IMR-90 (cell line): ENCODE results near the gene TBXT. TPM values are rescaled to one million over a fixed set of nuclear protein-coding genes. Genes with fewer than 3 reads are reported as not detected.

ENCODE experiments used
- ATAC-seq: fragments of 200-7000 bp; cut with Tn5 transposase; 2 replicates; pipeline ENCODE4 v1.9.1; 2020; ENCODE audit warnings: low read depth, mild to moderate bottlenecking, moderate library complexity
- BruUV-seq: library from RNA; stranded (reverse); fragments of 400-500 nt; replicated peaks from 2 replicates; lab custom pipeline; 2021; lab: Mats Ljungman, UMichigan
- CTCF ChIA-PET: fragments of 300-600 bp; formaldehyde crosslinking; extraction: SDS; loops from one replicate; lab custom pipeline; 2021; ENCODE audit warnings: antibody characterized with exemption; lab: Yijun Ruan, JAX
- POLR2A ChIA-PET: fragments of 300-600 bp; sonication (Branson Sonifier 250); formaldehyde crosslinking; loops from one replicate; lab custom pipeline; 2022; ENCODE audit warnings: antibody characterized with exemption; ENCODE audit not compliant: unreplicated experiment; lab: Charles Lee
- DNase-seq: peaks from one replicate; pipeline ENCODE4 v3.0.0; 2013
- H2AFZ ChIP-seq: replicated peaks from 2 replicates; pipeline ENCODE3; 2013; ENCODE audit warnings: low read length, mild to moderate bottlenecking; ENCODE audit not compliant: poor library complexity
- H2AK5ac ChIP-seq: 2 replicates; pipeline ENCODE4 v1.6.1; 2013; ENCODE audit warnings: low read depth, low read length, inconsistent platforms
- H2AK9ac ChIP-seq: replicated peaks from 2 replicates; pipeline ENCODE3; 2013; ENCODE audit warnings: mild to moderate bottlenecking, low read depth, low read length, moderate library complexity; ENCODE audit not compliant: poor library complexity
- H2BK120ac ChIP-seq: 2 replicates; pipeline ENCODE4 v1.6.1; 2013; ENCODE audit warnings: low read depth, low read length, inconsistent platforms
- H2BK15ac ChIP-seq: 3 replicates; pipeline ENCODE4 v1.6.1; 2013; ENCODE audit warnings: low read depth, low read length, inconsistent platforms
- H2BK20ac ChIP-seq: 2 replicates; pipeline ENCODE4 v1.6.1; 2013; ENCODE audit warnings: low read depth, mild to moderate bottlenecking, inconsistent platforms, low read length, moderate library complexity
- H2BK5ac ChIP-seq: 2 replicates; pipeline ENCODE4 v1.6.1; 2013; ENCODE audit warnings: mild to moderate bottlenecking, low read depth, low read length, inconsistent platforms; ENCODE audit not compliant: poor library complexity, severe bottlenecking
- H3K14ac ChIP-seq: replicated peaks from 2 replicates; pipeline ENCODE4 v1.6.1; 2013; ENCODE audit warnings: low read depth, low read length, inconsistent platforms
- H3K18ac ChIP-seq: 2 replicates; pipeline ENCODE4 v1.6.1; 2013; ENCODE audit warnings: low read depth, low read length, control low read depth
- H3K23ac ChIP-seq: 2 replicates; pipeline ENCODE4 v1.6.1; 2013; ENCODE audit warnings: low read depth, low read length, inconsistent platforms
- H3K27ac ChIP-seq: 2 replicates; pipeline ENCODE4 v1.5.1; 2013; ENCODE audit warnings: mild to moderate bottlenecking, control low read depth, low read length; ENCODE audit not compliant: insufficient read depth
- H3K27me3 ChIP-seq: 2 replicates; pipeline ENCODE4 v1.6.1; 2013; ENCODE audit warnings: low read length; ENCODE audit not compliant: control insufficient read depth, insufficient read depth
- H3K36me3 ChIP-seq: 2 replicates; pipeline ENCODE4 v1.6.1; 2013; ENCODE audit warnings: low read length, mixed read lengths; ENCODE audit not compliant: control insufficient read depth, insufficient read depth
- H3K4ac ChIP-seq: 2 replicates; pipeline ENCODE4 v1.6.1; 2013; ENCODE audit warnings: low read depth, low read length, inconsistent platforms
- H3K4me1 ChIP-seq: 2 replicates; pipeline ENCODE4 v1.6.1; 2013; ENCODE audit warnings: low read length, mixed read lengths; ENCODE audit not compliant: control insufficient read depth, insufficient read depth
- H3K4me2 ChIP-seq: 2 replicates; pipeline ENCODE4 v1.6.1; 2013; ENCODE audit warnings: low read depth, mild to moderate bottlenecking, control low read depth, low read length, moderate library complexity
- H3K4me3 ChIP-seq: 2 replicates; pipeline ENCODE4 v1.5.1; 2013; ENCODE audit warnings: low read depth, mild to moderate bottlenecking, control low read depth, low read length, moderate library complexity; ENCODE audit not compliant: insufficient read depth
- H3K56ac ChIP-seq: 2 replicates; pipeline ENCODE4 v1.6.1; 2013; ENCODE audit warnings: low read length, inconsistent platforms; ENCODE audit not compliant: insufficient read depth; ENCODE audit errors: extremely low read depth
- H3K79me1 ChIP-seq, 2 experiments: 2 replicates each; pipeline ENCODE4 v1.6.1; 2013; ENCODE audit warnings: low read length in 2 of 2, inconsistent platforms in 1 of 2, low read depth in 1 of 2
- H3K9ac ChIP-seq: 2 replicates; pipeline ENCODE4 v1.6.1; 2013; ENCODE audit warnings: low read depth, low read length, control low read depth
- H3K9me1 ChIP-seq: 2 replicates; pipeline ENCODE4 v1.6.1; 2013; ENCODE audit warnings: low read length, inconsistent platforms; ENCODE audit not compliant: insufficient read depth
- H3K9me3 ChIP-seq: 2 replicates; pipeline ENCODE4 v1.6.1; 2013; ENCODE audit warnings: low read length; ENCODE audit not compliant: control insufficient read depth, insufficient read depth
- H4K20me1 ChIP-seq: 2 replicates; pipeline ENCODE4 v1.6.1; 2013; ENCODE audit warnings: low read length, inconsistent platforms; ENCODE audit not compliant: insufficient read depth
- H4K5ac ChIP-seq: 2 replicates; pipeline ENCODE4 v1.6.1; 2013; ENCODE audit warnings: mild to moderate bottlenecking, low read depth, low read length, control low read depth
- H4K8ac ChIP-seq, 2 experiments: 2 replicates each; pipeline ENCODE4 v1.6.1; 2013; ENCODE audit warnings: low read depth in 2 of 2, low read length in 2 of 2, control low read depth in 1 of 2, inconsistent platforms in 1 of 2
- H4K91ac ChIP-seq: 2 replicates; pipeline ENCODE4 v1.6.1; 2013; ENCODE audit warnings: low read depth, low read length, inconsistent platforms; ENCODE audit not compliant: insufficient read depth
- BHLHE40 ChIP-seq: fragments of 150-350 bp; IDR thresholded peaks from 2 replicates; pipeline ENCODE4 v1.6.1; 2016; ENCODE audit warnings: mild to moderate bottlenecking, low read depth, low read length
- CEBPB ChIP-seq: IDR thresholded peaks from 2 replicates; pipeline ENCODE4 v1.6.1; 2012; ENCODE audit warnings: low read depth, low read length, improper control_type of control experiment
- CHD1 ChIP-seq: IDR thresholded peaks from 2 replicates; pipeline ENCODE4 v1.6.1; 2012; ENCODE audit warnings: low read depth, low read length, improper control_type of control experiment
- FOS ChIP-seq: fragments of 150-350 bp; IDR thresholded peaks from 2 replicates; pipeline ENCODE4 v1.6.1; 2016; ENCODE audit warnings: low read depth, low read length
- MAFK ChIP-seq: IDR thresholded peaks from 2 replicates; pipeline ENCODE4 v1.6.1; 2012; ENCODE audit warnings: low read depth, low read length, improper control_type of control experiment
- MAZ ChIP-seq: IDR thresholded peaks from 2 replicates; pipeline ENCODE4 v1.6.1; 2012; ENCODE audit warnings: low read depth, mild to moderate bottlenecking, low read length, improper control_type of control experiment, moderate library complexity, borderline replicate concordance
- MXI1 ChIP-seq: IDR thresholded peaks from 2 replicates; pipeline ENCODE4 v1.6.1; 2012; ENCODE audit warnings: low read depth, mild to moderate bottlenecking, low read length, moderate library complexity, borderline replicate concordance
- NFE2L2 ChIP-seq: fragments of 150-350 bp; IDR thresholded peaks from 2 replicates; pipeline ENCODE4 v1.6.1; 2016; ENCODE audit warnings: low read depth, mild to moderate bottlenecking, low read length
- POLR2A ChIP-seq: IDR thresholded peaks from 2 replicates; pipeline ENCODE4 v1.6.1; 2012; ENCODE audit warnings: mild to moderate bottlenecking, low read depth, low read length
- RAD21 ChIP-seq: IDR thresholded peaks from 2 replicates; pipeline ENCODE4 v1.6.1; 2012; ENCODE audit warnings: low read length, improper control_type of control experiment
- RCOR1 ChIP-seq: IDR thresholded peaks from 2 replicates; pipeline ENCODE4 v1.6.1; 2012; ENCODE audit warnings: mild to moderate bottlenecking, low read length, improper control_type of control experiment; ENCODE audit not compliant: insufficient replicate concordance
- RFX5 ChIP-seq: IDR thresholded peaks from 2 replicates; pipeline ENCODE4 v1.8.0; 2012; ENCODE audit warnings: low read depth, mild to moderate bottlenecking, low read length, moderate library complexity
- SMC3 ChIP-seq: fragments of 150-350 bp; IDR thresholded peaks from 2 replicates; pipeline ENCODE4 v1.6.1; 2016; ENCODE audit warnings: low read depth, mild to moderate bottlenecking, antibody characterized with exemption, low read length, moderate library complexity
- WGBS, 2 experiments: methylation state at CpG; one replicate each; pipeline versions ENCODE4 v1.1.5 to v1.1.7; 2013; ENCODE audit warnings: missing lambda C conversion rate in 2 of 2; ENCODE audit not compliant: insufficient read length in 1 of 2; ENCODE audit errors: extremely low coverage in 2 of 2; 5-methylcytosine and 5-hydroxymethylcytosine counted together
- dilution Hi-C: fragments of 300-500 bp; cut with HindIII; formaldehyde crosslinking; loops from one replicate; pipeline ENCODE4 v1.14.3; 2018; ENCODE audit warnings: low sequenced_read_pairs; ENCODE audit not compliant: unreplicated experiment
- in situ Hi-C: fragments of 300-500 bp; cut with MboI; formaldehyde crosslinking; loops from 3 replicates; pipeline ENCODE4 v1.14.3; 2019; ENCODE audit warnings: low sequenced_read_pairs, inconsistent platforms, mixed read lengths
- intact Hi-C: fragments of 100-400 bp; cut with micrococcal nuclease; formaldehyde crosslinking; loops from 2 replicates; pipeline ENCODE4 v1.10.0; 2022
- polyA plus RNA-seq, 3 experiments: library from polyadenylated mRNA; depleted of rRNA; stranded (reverse); fragments of >200 nt; gene quantifications; 2 replicates each; pipeline ENCODE4 v1.2.3, GENCODE V29; 2012; ENCODE audit warnings: low replicate concordance in 1 of 3
- total RNA-seq: library from RNA; depleted of rRNA; stranded (reverse); fragments of >200 nt; gene quantifications from 2 replicates; pipeline ENCODE4 v1.2.3, GENCODE V29; 2012
- TF ChIP-seq, protein P1 (sequence below): fragments of 150-350 bp; IDR thresholded peaks from 2 replicates; pipeline ENCODE4 v1.6.1; 2016; ENCODE audit warnings: low read depth, mild to moderate bottlenecking, low read length, moderate library complexity, borderline replicate concordance
- TF ChIP-seq, protein P2 (sequence below): fragments of 150-350 bp; IDR thresholded peaks from 2 replicates; pipeline ENCODE4 v1.6.1; 2017; ENCODE audit warnings: mild to moderate bottlenecking, antibody characterized with exemption, low read length, low read depth
- TF ChIP-seq, protein P3 (sequence below): conservative IDR thresholded peaks from 2 replicates; pipeline ENCODE4 v1.5.1; 2012; ENCODE audit warnings: mild to moderate bottlenecking, low read depth, low read length, improper control_type of control experiment

The TBXT gene
- total and polyA plus RNA-seq, 2 of the 4 experiments (the other 2 are of a cell fraction): not detected

DNA sequence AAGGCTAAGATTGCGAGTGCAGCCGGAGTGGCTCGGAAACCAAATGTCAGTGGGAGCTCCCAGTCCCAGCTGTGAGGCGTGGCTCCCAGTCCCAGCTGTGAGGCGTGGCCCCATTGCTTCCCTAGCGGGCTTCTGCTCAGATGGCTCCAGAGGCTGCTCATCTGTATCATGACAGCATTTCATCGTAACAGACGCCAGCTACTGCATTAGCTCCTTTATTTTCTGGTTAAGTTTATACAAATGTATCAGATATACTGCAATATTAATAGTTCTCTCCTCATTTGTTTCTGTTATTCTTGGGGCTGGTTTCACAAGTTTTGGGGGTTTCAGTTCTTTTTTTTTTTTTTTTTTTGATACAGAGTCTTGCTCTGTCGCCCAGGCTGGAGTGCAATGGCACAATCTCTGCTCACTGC is 34.7 kb upstream of the TBXT start:
- H4K20me1 ChIP-seq: no peaks in the 10 kb centered on the region
- H3K27me3 ChIP-seq: peaks cover 2% of the 10 kb centered on the region; the same call in 1 of the 2 replicates
- H4K8ac ChIP-seq: no peak overlapping the region
- no peak for ATAC-seq
- no peak overlapping the region for H4K5ac ChIP-seq
- H2BK120ac ChIP-seq: no peak overlapping the region
- no peak overlapping the region for H2AK5ac ChIP-seq
- no peaks in the 10 kb centered on the region for H3K36me3 ChIP-seq
- in situ Hi-C loops: no loop called here
- ChIA-PET CTCF (no interaction called here), POLR2A (no interaction called here)
- no peak overlapping the region for H3K4me2 ChIP-seq
- TF ChIP-seq, protein P1, sequence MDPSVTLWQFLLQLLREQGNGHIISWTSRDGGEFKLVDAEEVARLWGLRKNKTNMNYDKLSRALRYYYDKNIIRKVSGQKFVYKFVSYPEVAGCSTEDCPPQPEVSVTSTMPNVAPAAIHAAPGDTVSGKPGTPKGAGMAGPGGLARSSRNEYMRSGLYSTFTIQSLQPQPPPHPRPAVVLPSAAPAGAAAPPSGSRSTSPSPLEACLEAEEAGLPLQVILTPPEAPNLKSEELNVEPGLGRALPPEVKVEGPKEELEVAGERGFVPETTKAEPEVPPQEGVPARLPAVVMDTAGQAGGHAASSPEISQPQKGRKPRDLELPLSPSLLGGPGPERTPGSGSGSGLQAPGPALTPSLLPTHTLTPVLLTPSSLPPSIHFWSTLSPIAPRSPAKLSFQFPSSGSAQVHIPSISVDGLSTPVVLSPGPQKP: no peak
- no peak for TF ChIP-seq MXI1
- no peak for TF ChIP-seq NFE2L2
- no peak for TF ChIP-seq CEBPB
- no peak for TF ChIP-seq RFX5
- no peak for TF ChIP-seq POLR2A
- TF ChIP-seq SMC3: no peak
- TF ChIP-seq RCOR1: no peak
- no peak for TF ChIP-seq RAD21
- no peak for TF ChIP-seq FOS
- TF ChIP-seq CHD1: no peak
- TF ChIP-seq, protein P2, sequence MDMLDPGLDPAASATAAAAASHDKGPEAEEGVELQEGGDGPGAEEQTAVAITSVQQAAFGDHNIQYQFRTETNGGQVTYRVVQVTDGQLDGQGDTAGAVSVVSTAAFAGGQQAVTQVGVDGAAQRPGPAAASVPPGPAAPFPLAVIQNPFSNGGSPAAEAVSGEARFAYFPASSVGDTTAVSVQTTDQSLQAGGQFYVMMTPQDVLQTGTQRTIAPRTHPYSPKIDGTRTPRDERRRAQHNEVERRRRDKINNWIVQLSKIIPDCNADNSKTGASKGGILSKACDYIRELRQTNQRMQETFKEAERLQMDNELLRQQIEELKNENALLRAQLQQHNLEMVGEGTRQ: no peak
- TF ChIP-seq MAZ: no peak
- TF ChIP-seq, protein P3, sequence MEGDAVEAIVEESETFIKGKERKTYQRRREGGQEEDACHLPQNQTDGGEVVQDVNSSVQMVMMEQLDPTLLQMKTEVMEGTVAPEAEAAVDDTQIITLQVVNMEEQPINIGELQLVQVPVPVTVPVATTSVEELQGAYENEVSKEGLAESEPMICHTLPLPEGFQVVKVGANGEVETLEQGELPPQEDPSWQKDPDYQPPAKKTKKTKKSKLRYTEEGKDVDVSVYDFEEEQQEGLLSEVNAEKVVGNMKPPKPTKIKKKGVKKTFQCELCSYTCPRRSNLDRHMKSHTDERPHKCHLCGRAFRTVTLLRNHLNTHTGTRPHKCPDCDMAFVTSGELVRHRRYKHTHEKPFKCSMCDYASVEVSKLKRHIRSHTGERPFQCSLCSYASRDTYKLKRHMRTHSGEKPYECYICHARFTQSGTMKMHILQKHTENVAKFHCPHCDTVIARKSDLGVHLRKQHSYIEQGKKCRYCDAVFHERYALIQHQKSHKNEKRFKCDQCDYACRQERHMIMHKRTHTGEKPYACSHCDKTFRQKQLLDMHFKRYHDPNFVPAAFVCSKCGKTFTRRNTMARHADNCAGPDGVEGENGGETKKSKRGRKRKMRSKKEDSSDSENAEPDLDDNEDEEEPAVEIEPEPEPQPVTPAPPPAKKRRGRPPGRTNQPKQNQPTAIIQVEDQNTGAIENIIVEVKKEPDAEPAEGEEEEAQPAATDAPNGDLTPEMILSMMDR: no peak
- TF ChIP-seq MAFK: no peak
- TF ChIP-seq BHLHE40: no peak
- no peak overlapping the region for H2AFZ ChIP-seq
- no peak overlapping the region for H2BK5ac ChIP-seq
- H2AK9ac ChIP-seq: no peak overlapping the region
- no TSS peak for BruUV-seq
- no peak overlapping the region for H4K91ac ChIP-seq
- H3K14ac ChIP-seq: no peak overlapping the region
- H3K23ac ChIP-seq: no peak overlapping the region
- H3K9ac ChIP-seq: no peak overlapping the region
- dilution Hi-C loops: no loop called here
- no peaks in the 10 kb centered on the region for H3K9me1 ChIP-seq
- H3K9me3 ChIP-seq: no peaks in the 10 kb centered on the region
- intact Hi-C loops: no loop called here
- no peak overlapping the region for H3K4ac ChIP-seq
- no peak overlapping the region for H3K27ac ChIP-seq
- H3K18ac ChIP-seq: no peak overlapping the region
- no peaks in the 10 kb centered on the region for H3K79me1 ChIP-seq
- no peak for DNase-seq
- H3K4me1 ChIP-seq: no peaks in the 10 kb centered on the region
- H2BK20ac ChIP-seq: no peak overlapping the region
- no peak overlapping the region for H2BK15ac ChIP-seq
- no peak overlapping the region for H3K56ac ChIP-seq
- WGBS, 2 experiments: 20% methylated on average over 6 of the region's 9 CpGs; no CpG with 5 or more reads in 1 of the 2 experiments
- no peak overlapping the region for H3K4me3 ChIP-seq
